Fibroblast of skin of scalp (primary cell): ENCODE results near the gene HEXB.
"Not testable (repeated sequence)": the region's sequence is repeated elsewhere in the genome, so short reads cannot be mapped to it uniquely, and the experiment has no call there.

ENCODE experiments used
- DNase-seq: peaks from one replicate; pipeline ENCODE4 v3.0.0-alpha.2; 2013

Gene HEXB

DNA sequence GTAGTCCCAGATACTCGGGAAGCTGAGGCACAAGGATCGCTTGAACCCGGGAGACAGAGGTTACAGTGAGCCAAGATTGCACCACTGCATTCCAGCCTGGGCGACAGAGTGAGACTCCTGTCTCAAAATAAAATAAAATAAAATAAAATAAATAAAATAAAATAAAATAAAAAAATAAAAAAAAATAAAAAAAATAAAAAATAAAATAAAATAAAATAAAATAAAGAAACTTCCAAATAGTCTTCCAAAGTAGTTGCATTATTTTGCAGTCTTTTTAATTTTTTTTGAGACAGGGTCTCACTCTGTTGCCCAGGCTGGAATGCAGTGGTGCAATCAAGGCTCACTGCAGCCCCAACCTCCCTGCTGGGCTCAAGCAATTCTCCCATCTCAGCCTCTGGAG, 63.7 kb downstream of the HEXB start:
- DNase-seq, result not testable (repeated sequence)

DNA sequence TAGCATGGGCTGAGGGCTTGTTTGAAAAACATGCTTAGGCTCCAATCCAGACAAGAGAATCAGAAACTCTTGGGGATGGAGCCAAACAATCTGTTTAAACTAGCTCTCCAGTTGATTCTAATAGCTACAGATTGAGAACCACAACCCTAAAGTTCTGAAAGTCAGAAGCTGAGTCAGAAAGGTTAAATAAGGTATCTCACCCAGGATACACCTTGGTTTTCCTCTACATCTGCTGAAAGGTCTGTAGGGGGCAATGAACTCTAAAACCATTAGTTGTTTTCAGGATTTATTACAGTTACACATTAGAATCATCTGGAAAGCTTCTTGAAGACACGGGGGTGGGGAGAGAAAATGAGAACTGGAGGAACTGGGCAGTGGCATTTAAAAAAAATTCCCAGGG, 76.2 kb downstream of the HEXB start:
- no peak for DNase-seq

DNA sequence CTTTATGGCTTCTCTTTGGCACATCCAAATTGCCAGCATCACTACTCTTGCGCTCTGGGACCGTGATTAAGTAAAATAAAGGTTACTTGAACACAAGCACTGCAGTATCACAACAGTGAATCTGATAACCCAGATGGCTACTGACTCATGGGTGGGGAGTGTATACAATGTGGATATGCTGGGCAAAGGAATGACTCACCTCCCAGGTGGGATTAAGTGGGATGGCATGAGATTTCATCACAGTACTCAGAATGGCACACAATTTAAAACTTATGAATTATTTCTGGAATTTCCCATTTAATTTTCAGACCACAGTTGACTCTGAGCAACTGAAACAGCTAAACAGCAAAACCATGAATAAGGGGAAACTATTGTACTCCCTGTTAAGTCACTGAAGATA, 77.6 kb downstream of the HEXB start:
- DNase-seq, result peak; percentile 43

DNA sequence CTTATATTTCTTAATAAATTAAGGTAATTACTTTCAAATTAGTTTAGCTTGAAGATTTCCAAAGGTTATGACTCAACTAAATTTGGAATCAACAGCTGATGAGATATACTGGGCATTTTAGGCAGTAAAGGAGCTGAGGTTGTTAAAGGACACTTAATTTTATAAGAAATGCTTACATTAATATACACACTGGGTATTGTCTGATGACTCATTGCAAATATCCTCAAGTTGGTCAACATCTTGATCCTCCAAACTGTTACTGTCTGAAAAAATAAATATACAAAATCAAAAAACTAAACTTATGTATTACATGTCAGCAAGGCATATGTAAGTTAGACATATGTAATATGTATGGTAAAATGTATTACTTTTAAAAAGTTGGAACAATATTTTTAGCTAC, 78.5 kb downstream of the HEXB start:
- DNase-seq, result no peak

DNA sequence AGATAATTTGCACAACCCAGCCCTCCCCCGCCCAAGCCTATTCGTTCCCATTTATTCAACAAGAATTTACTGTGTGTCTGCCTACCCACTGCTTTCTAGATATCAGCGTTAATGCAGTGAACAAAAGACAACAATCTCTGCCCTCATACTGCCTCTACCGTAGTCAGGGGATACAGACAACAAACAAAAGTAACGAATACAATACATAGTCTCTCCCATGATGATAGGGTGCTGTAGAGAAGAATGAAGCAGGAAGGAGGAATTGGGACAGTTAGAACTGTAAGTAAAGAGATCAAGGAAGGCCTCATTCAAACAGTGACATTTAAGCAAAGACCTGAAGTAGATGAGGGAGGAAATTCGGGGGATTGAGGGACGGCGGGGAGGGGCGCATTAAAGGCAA, 80.2 kb downstream of the HEXB start:
- no peak for DNase-seq

DNA sequence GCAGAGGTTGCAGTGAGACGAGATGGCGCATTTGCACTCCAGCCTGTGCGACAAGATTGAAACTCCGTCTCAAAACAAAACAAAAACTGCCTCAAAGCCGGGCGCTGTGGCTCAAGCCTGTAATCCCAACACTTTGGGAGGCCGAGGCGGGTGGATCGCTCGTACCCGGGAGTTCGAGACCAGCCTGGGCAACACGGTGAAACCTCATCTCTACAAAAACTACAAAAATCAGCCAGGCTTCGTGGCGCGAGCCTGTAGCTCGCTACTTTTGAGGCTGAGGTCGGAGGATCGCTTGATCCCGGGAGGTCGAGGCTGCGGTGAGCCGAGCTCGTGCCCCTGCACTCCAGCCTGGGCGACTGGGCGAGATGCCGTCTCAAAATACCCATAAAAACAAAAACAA, 80.9 kb downstream of the HEXB start:
- DNase-seq, result no peak

DNA sequence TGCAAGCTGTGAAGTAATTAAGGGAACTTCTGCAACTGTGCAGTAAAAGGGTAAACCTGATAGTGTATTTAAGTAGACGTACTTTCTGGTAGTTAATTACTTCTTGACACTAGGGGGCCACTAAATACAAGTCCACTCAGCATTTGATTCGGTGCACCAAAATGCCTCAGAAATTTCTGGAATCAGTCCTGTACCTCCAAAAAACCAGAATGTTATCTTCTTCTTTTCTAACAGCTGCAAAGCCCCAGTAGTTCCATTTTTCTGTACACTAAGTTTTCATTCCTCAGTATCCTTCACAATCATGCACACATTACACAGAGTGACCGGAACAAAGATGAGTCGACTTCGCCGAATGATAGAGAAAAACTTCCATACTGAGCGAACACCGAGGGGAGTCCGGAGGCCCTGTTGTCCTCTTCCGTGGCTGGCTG, 81.4 kb downstream of the HEXB start:
- DNase-seq, result peak; percentile 35

DNA sequence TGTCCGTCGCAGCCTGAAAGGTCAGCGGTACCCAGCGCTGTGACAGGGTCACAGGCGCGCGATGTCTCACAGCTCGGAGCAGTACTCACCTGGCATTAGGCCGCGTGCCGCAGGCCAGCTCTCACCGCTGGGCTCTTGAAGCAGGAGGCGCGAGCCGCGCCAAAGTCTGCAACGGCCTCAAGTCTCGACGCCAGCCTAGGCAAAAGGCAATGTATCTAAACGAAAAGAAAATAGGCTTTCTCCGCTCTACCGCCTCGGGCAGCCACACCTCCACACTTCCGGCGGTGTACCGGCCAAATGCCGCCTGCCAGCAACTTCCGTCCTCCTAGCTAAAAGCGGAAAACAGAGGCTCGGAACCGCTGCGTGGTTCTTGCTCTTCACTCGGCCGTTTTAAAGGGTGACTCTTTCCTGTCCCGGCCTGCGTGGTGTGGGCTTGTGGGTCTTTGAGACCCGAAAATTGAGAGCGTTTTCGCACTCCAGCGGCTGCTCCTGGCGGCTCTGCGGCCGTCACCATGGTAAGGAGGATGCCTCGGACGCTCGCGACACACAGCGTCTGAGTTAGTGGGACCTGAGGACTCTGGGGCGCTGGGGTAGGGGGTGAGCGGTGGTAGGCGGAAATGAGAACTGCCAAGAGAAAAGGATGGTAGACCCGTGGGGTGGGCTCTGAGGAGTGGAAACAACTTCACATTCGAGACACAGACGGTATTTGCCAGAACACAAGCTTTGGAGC, 82.0 kb downstream of the HEXB start, which contains the start of the genes GFM2 and NSA2:
TSS of gene GFM2 (minus strand) at position 269 of the 730 bp plus-strand sequence. CDS start 3,375 bp downstream, outside the sequence.
TSS of gene NSA2 (plus strand) at position 401 of the 730 bp plus-strand sequence. CDS start at position 513, 112 bp downstream.
- DNase-seq, result peak; percentile 93

DNA sequence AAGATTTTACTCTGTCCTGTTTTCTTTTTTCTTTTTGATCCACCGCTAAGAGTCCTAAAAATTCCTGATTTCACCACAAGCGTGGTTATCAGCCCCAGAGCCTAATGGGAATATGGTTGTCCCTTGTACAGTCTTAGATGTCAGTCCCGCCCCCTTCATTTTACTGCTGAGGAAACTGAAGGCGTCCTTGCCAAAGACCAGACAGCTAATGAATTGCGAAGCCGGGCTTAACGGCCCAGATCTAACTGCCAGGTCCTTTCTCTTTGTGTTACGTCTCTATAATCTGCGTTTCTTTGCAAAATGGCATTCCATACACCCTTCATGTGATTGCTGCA, 82.5 kb downstream of the HEXB start:
- peak; percentile 14 for DNase-seq
